HepG2 (cell line): Measurements from ENCODE around the gene SCAI. TPM values are rescaled to one million over a fixed set of nuclear protein-coding genes. Genes with fewer than 3 reads are reported as not detected.

Source experiments
- ADNP ChIP-seq: sonication (generic); formaldehyde crosslinking; IDR thresholded peaks from 2 replicates; pipeline ENCODE4 v1.4.0; 2020; ENCODE audit warnings: missing genetic modification reagents
- ELF1 ChIP-seq: sonication (generic); formaldehyde crosslinking; IDR thresholded peaks from 2 replicates; pipeline ENCODE4 v1.4.0; 2020; ENCODE audit warnings: missing genetic modification reagents
- JUN ChIP-seq: sonication (generic); formaldehyde crosslinking; IDR thresholded peaks from 2 replicates; pipeline ENCODE4 v1.4.0; 2020; ENCODE audit warnings: mild to moderate bottlenecking, missing genetic modification reagents
- KDM6A ChIP-seq: IDR thresholded peaks from 2 replicates; pipeline ENCODE4 v1.6.1; 2016; ENCODE audit warnings: low read depth
- LBX2 ChIP-seq: sonication (generic); formaldehyde crosslinking; IDR thresholded peaks from 2 replicates; pipeline ENCODE4 v1.5.0; 2020; ENCODE audit warnings: missing genetic modification reagents, mild to moderate bottlenecking, borderline replicate concordance
- PBX2 ChIP-seq: IDR thresholded peaks from 2 replicates; pipeline ENCODE4 v1.6.1; 2016; ENCODE audit warnings: control low read depth
- REXO4 ChIP-seq: sonication (generic); formaldehyde crosslinking; IDR thresholded peaks from 2 replicates; pipeline ENCODE4 v1.8.0; 2022; ENCODE audit warnings: missing genetic modification reagents, mild to moderate bottlenecking, borderline replicate concordance
- SETDB1 ChIP-seq: sonication (generic); formaldehyde crosslinking; IDR thresholded peaks from 2 replicates; pipeline ENCODE4 v1.5.1; 2020; ENCODE audit warnings: missing genetic modification reagents, mild to moderate bottlenecking, borderline replicate concordance
- SMAD9 ChIP-seq: sonication (generic); formaldehyde crosslinking; IDR thresholded peaks from 2 replicates; pipeline ENCODE4 v1.5.1; 2020; ENCODE audit warnings: mild to moderate bottlenecking, missing genetic modification reagents
- SNAPC5 ChIP-seq: sonication (generic); formaldehyde crosslinking; IDR thresholded peaks from 2 replicates; pipeline ENCODE4 v1.8.1; 2023; ENCODE audit warnings: mild to moderate bottlenecking, missing genetic modification reagents, borderline replicate concordance
- ZMYM2 ChIP-seq: sonication (generic); formaldehyde crosslinking; IDR thresholded peaks from 2 replicates; pipeline ENCODE4 v1.8.0; 2022; ENCODE audit warnings: mild to moderate bottlenecking, missing genetic modification reagents
- ZMYM4 ChIP-seq: sonication (generic); formaldehyde crosslinking; IDR thresholded peaks from 2 replicates; pipeline ENCODE4 v1.8.1; 2023; ENCODE audit warnings: mild to moderate bottlenecking, missing genetic modification reagents
- ZNF503 ChIP-seq: sonication (generic); formaldehyde crosslinking; IDR thresholded peaks from 2 replicates; pipeline ENCODE4 v1.4.0; 2020; ENCODE audit warnings: missing genetic modification reagents
- ZNF609 ChIP-seq: sonication (generic); formaldehyde crosslinking; IDR thresholded peaks from 2 replicates; pipeline ENCODE4 v1.4.0; 2020; ENCODE audit warnings: mild to moderate bottlenecking, missing genetic modification reagents, borderline replicate concordance
- ZNF629 ChIP-seq: sonication (generic); formaldehyde crosslinking; conservative IDR thresholded peaks from 2 replicates; pipeline ENCODE4 v1.5.0; 2020; ENCODE audit warnings: missing genetic modification reagents
- ZNF674 ChIP-seq: sonication (generic); formaldehyde crosslinking; IDR thresholded peaks from 2 replicates; pipeline ENCODE4 v1.5.0; 2020; ENCODE audit warnings: low read depth, mild to moderate bottlenecking, missing genetic modification reagents
- ZNF75D ChIP-seq: sonication (generic); formaldehyde crosslinking; IDR thresholded peaks from 2 replicates; pipeline ENCODE4 v1.8.1; 2023; ENCODE audit warnings: missing genetic modification reagents, mild to moderate bottlenecking, borderline replicate concordance
- ZNF83 ChIP-seq: sonication (generic); formaldehyde crosslinking; IDR thresholded peaks from 2 replicates; pipeline ENCODE4 v1.4.0; 2020; ENCODE audit warnings: missing genetic modification reagents, mild to moderate bottlenecking, borderline replicate concordance
- polyA plus RNA-seq, 8 experiments: library from polyadenylated mRNA; depleted of rRNA in 3 of 8; stranded (reverse) in 7 of 8; unstranded in 1 of 8; fragments of >200 nt; fragmentation: Illumina TruSeq in 4 of 8; extraction: Trizol in 4 of 8; gene quantifications; 2 replicates each; pipeline versions ENCODE4 v1.2.1 to v1.2.3, GENCODE V29; 2011 to 2016; ENCODE audit warnings: low read depth in 4 of 8, missing spikeins in 1 of 8, mixed read lengths in 1 of 8; ENCODE audit not compliant: insufficient read depth in 1 of 8
- total RNA-seq, 5 experiments: library from RNA; depleted of rRNA; stranded (reverse); fragments of >200 nt; fragmentation: Illumina TruSeq; extraction: Trizol; gene quantifications; 2 replicates each; pipeline ENCODE4 v1.2.3, GENCODE V29; 2016; ENCODE audit warnings: low read depth in 1 of 5

Gene SCAI
- total and polyA plus RNA-seq, 2 of the 13 experiments (the other 11 are each of a cell fraction or from before 2014, with no cell fraction given), result 4.4 to 8.4 TPM

- TF ChIP-seq ADNP (CRISPR knock-in tag) (peak; percentile 98), SMAD9 (CRISPR knock-in tag) (0 out of 2 replicates have a peak, but pooled peaks have one; percentile 27), ZNF503 (CRISPR knock-in tag) (no peak), ZNF629 (CRISPR knock-in tag) (no peak), JUN (CRISPR knock-in tag) (no peak), REXO4 (CRISPR knock-in tag) (no peak), ZMYM4 (CRISPR knock-in tag) (peak; percentile 89), ELF1 (peak; percentile 67), ZNF83 (CRISPR knock-in tag) (no peak), ZMYM2 (CRISPR knock-in tag) (no peak), ZNF609 (CRISPR knock-in tag) (0 out of 2 replicates have a peak, but pooled peaks have one; percentile 8), SNAPC5 (CRISPR knock-in tag) (no peak), PBX2 (CRISPR knock-in tag) (no peak), ZNF674 (CRISPR knock-in tag) (no peak), SETDB1 (CRISPR knock-in tag) (no peak), ZNF75D (CRISPR knock-in tag) (0 out of 2 replicates have a peak, but pooled peaks have one; percentile 76), LBX2 (CRISPR knock-in tag) (no peak), KDM6A (CRISPR knock-in tag) (no peak)
Observed at GRCh38 chr9:125189361-125190289, 46.3 kb upstream of the SCAI start, which contains the start of gene PPP6C (continued).
